ENCODE results near the gene SLC7A6. TPM values are rescaled to one million over a fixed set of nuclear protein-coding genes. Genes with fewer than 3 reads are reported as not detected.

The SLC7A6 gene
- total and polyA plus RNA-seq, 2 of the 13 experiments (the other 11 are each of a cell fraction or from before 2014, with no cell fraction given): 35.8 to 70.8 TPM

DNA sequence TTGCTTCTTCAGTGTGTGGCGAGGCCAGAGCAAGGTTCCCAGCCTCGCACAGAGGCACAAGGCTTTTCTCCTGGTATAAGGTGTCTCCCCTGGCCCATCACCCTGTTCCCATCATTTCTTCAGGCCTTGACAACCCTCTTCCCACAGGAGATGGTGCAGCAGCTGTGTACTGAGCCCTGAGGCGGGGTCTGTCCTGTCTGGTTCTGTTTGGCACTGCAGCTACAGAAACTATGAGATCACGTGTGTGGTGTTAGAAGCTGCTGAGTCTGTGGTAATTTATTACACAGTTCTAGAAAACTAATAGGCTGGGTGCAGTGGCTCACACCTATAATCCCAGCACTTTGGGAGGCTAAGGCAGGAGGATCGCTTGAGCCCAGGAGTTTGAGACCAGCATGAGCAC is 11.9 kb upstream of the SLC7A6 start (continued):
- TF ChIP-seq GPBP1L1 (CRISPR knock-in tag; IDR thresholded peaks at IDR 0.05): no peak
- TF ChIP-seq ZNF879 (CRISPR knock-in tag; IDR thresholded peaks at IDR 0.05): no peak
- TF ChIP-seq GPN1 (CRISPR knock-in tag; IDR thresholded peaks at IDR 0.05; ENCODE audit: borderline replicate concordance): no peak
- TF ChIP-seq, protein P1, sequence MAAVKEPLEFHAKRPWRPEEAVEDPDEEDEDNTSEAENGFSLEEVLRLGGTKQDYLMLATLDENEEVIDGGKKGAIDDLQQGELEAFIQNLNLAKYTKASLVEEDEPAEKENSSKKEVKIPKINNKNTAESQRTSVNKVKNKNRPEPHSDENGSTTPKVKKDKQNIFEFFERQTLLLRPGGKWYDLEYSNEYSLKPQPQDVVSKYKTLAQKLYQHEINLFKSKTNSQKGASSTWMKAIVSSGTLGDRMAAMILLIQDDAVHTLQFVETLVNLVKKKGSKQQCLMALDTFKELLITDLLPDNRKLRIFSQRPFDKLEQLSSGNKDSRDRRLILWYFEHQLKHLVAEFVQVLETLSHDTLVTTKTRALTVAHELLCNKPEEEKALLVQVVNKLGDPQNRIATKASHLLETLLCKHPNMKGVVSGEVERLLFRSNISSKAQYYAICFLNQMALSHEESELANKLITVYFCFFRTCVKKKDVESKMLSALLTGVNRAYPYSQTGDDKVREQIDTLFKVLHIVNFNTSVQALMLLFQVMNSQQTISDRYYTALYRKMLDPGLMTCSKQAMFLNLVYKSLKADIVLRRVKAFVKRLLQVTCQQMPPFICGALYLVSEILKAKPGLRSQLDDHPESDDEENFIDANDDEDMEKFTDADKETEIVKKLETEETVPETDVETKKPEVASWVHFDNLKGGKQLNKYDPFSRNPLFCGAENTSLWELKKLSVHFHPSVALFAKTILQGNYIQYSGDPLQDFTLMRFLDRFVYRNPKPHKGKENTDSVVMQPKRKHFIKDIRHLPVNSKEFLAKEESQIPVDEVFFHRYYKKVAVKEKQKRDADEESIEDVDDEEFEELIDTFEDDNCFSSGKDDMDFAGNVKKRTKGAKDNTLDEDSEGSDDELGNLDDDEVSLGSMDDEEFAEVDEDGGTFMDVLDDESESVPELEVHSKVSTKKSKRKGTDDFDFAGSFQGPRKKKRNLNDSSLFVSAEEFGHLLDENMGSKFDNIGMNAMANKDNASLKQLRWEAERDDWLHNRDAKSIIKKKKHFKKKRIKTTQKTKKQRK (IDR thresholded peaks at IDR 0.05; ENCODE audit: low read length): no peak
- no peak for TF ChIP-seq ZBTB10 (CRISPR knock-in tag; IDR thresholded peaks at IDR 0.05; ENCODE audit: borderline replicate concordance)
- TF ChIP-seq SSRP1 (CRISPR knock-in tag; IDR thresholded peaks at IDR 0.05): no peak
